ENCODE data around the gene MESP1. TPM values are rescaled to one million over a fixed set of nuclear protein-coding genes. Genes with fewer than 3 reads are reported as not detected.
"Not testable (repeated sequence)": the region's sequence is repeated elsewhere in the genome, so short reads cannot be mapped to it uniquely, and the experiment has no call there.

The MESP1 gene
- total and polyA plus RNA-seq, 7 experiments from 2014 or later: 0.17 to 1.2 (median 0.38) TPM; not detected in 2

DNA sequence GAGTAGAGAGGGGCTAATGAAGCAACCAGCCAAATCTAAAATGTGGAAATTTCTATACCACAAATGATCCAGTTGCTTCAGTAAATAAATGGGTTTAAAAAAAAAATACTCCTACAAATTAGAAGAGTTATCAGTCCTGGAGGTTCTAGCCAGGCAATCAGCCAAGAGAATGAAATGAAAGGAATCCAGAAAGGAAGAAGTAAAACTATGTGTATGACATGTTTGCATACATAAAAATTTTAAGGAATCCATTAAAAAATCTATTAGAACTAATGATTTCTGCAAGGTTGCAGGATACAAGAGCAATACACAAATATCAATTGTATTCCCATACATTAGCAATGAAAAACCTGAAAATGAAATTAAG lies 34.7 kb upstream of the MESP1 start:
- peaks cover 0 to 13% (median 0%) of the 10 kb centered on the region in 7 donors for H3K4me1 Mint-ChIP-seq
- H3K27ac ChIP-seq (ENCODE audit: low read depth, low read length): no peak overlapping the region
- H3K36me3 Mint-ChIP-seq: peaks cover 0 to 4% (median 3%) of the 10 kb centered on the region in 5 donors
- no peak overlapping the region for H3K4me3 ChIP-seq (ENCODE audit: low read length)
- H3K9me3 ChIP-seq (ENCODE audit: control insufficient read depth in 2 of 3, low read length in 3 of 3): no peaks in the 10 kb centered on the region
- no peaks in the 10 kb centered on the region for H3K27me3 ChIP-seq (ENCODE audit: control insufficient read depth in 2 of 2, insufficient read depth in 2 of 2, low read length in 2 of 2)
- peaks cover 6 to 10% (median 7%) of the 10 kb centered on the region in 5 donors for H3K27me3 Mint-ChIP-seq
- DNase-seq (no peak), ATAC-seq (no peak)
- intact Hi-C loops (cut with micrococcal nuclease): no loop called here
- H3K4me3 Mint-ChIP-seq: no peak overlapping the region
- no peaks in the 10 kb centered on the region for H3K36me3 ChIP-seq (ENCODE audit: control insufficient read depth in 2 of 3, insufficient read depth in 3 of 3, low read length in 3 of 3)
- no peaks in the 10 kb centered on the region for H3K4me1 ChIP-seq (ENCODE audit: control insufficient read depth in 2 of 2, insufficient read depth in 2 of 2, low read length in 2 of 2)
- H3K27ac Mint-ChIP-seq: no peak overlapping the region
- ChIA-PET CTCF (no interaction called here), POLR2A (no interaction called here)
- H3K9me3 Mint-ChIP-seq: peaks cover 3 to 18% (median 9%) of the 10 kb centered on the region in 11 donors

DNA sequence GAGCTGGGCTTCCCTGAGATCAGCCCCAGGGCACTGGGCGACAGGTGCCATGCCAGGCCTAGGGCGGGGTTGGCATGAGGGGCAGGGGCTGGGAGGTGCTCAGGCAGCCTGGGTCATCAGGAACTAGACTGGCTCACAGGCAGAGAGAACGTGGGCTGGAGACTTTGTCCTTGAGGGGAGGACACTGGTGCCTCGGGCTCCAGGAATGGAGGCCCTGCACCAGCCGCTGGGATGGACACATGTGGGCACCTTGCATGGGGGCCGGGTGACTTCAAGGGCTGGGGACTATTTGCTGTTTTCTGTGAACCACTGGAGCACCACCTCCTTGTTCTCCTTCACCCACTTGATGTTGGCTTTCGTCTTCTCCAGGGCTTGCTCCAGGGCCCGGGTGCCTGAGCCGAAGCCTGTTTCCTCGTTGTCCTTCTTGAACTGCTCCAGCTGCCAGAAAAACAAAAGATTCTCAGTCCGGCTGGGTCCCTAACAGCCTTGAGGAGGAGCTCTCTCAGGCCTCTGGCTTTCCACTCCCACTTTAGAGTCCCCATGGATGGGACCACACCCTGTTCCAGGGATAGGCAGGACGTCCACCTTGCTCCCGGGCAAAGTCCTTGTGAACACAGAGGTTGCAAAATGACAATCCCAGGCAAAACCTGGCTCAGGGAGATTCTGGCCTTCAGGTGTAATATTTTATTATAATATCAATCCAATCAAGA lies 34.2 kb upstream of the MESP1 start:
- H3K4me3 ChIP-seq (ENCODE audit: low read length): no peak overlapping the region
- Mint-ChIP-seq H3K36me3 (peaks cover 0 to 4% (median 2%) of the 10 kb centered on the region in 5 donors), H3K27ac (no peak overlapping the region), H3K27me3 (peaks cover 9 to 13% (median 12%) of the 10 kb centered on the region in 5 donors), H3K9me3 (peaks cover 3 to 18% (median 9%) of the 10 kb centered on the region in 11 donors), H3K4me1 (peaks cover 0 to 18% (median 0%) of the 10 kb centered on the region in 7 donors), H3K4me3 (no peak overlapping the region)
- H3K27me3 ChIP-seq (ENCODE audit: control insufficient read depth in 2 of 2, insufficient read depth in 2 of 2, low read length in 2 of 2): no peaks in the 10 kb centered on the region
- no peak overlapping the region for H3K27ac ChIP-seq (ENCODE audit: low read depth, low read length)
- POLR2A ChIA-PET: no interaction called here
- H3K9me3 ChIP-seq (ENCODE audit: control insufficient read depth in 2 of 3, low read length in 3 of 3): no peaks in the 10 kb centered on the region
- no peaks in the 10 kb centered on the region for H3K36me3 ChIP-seq (ENCODE audit: control insufficient read depth in 2 of 3, insufficient read depth in 3 of 3, low read length in 3 of 3)
- ATAC-seq (no peak), DNase-seq (no peak)
- CTCF ChIA-PET: no interaction called here
- intact Hi-C loops (cut with micrococcal nuclease): no loop called here
- no peaks in the 10 kb centered on the region for H3K4me1 ChIP-seq (ENCODE audit: control insufficient read depth in 2 of 2, insufficient read depth in 2 of 2, low read length in 2 of 2)

DNA sequence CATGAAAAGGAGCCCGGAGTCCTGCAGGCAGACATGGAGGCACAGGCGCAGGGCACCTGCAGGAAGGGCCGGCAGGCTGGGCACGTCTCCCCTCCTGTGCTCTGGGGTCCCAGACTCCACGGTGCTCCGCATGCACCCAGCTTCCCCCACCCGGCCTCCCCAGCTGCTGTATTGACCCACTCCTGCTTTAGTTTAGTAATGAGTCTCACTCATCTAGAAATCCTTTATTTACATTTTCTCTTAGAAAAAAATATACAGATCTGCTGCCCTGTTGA lies 33.6 kb upstream of the MESP1 start:
- no peak for DNase-seq
- Histone ChIP-seq H3K4me1 (ENCODE audit: control insufficient read depth in 2 of 2, insufficient read depth in 2 of 2, low read length in 2 of 2) (no peaks in the 10 kb centered on the region), H3K27ac (ENCODE audit: low read depth, low read length) (no peak overlapping the region), H3K36me3 (ENCODE audit: control insufficient read depth in 2 of 3, insufficient read depth in 3 of 3, low read length in 3 of 3) (no peaks in the 10 kb centered on the region), H3K4me3 (ENCODE audit: low read length) (no peak overlapping the region), H3K27me3 (ENCODE audit: control insufficient read depth in 2 of 2, insufficient read depth in 2 of 2, low read length in 2 of 2) (no peaks in the 10 kb centered on the region), H3K9me3 (ENCODE audit: control insufficient read depth in 2 of 3, low read length in 3 of 3) (no peaks in the 10 kb centered on the region)
- Mint-ChIP-seq H3K9me3 (peaks cover 3 to 18% (median 9%) of the 10 kb centered on the region in 11 donors), H3K4me3 (no peak overlapping the region), H3K27me3 (peaks cover 9 to 14% (median 13%) of the 10 kb centered on the region in 5 donors), H3K27ac (no peak overlapping the region), H3K4me1 (peaks cover 0 to 19% (median 0%) of the 10 kb centered on the region in 7 donors), H3K36me3 (peaks cover 0 to 4% (median 0%) of the 10 kb centered on the region in 5 donors)
- intact Hi-C loops (cut with micrococcal nuclease): no loop called here
- no peak for ATAC-seq
- CTCF ChIA-PET: no interaction called here
- POLR2A ChIA-PET: no interaction called here

DNA sequence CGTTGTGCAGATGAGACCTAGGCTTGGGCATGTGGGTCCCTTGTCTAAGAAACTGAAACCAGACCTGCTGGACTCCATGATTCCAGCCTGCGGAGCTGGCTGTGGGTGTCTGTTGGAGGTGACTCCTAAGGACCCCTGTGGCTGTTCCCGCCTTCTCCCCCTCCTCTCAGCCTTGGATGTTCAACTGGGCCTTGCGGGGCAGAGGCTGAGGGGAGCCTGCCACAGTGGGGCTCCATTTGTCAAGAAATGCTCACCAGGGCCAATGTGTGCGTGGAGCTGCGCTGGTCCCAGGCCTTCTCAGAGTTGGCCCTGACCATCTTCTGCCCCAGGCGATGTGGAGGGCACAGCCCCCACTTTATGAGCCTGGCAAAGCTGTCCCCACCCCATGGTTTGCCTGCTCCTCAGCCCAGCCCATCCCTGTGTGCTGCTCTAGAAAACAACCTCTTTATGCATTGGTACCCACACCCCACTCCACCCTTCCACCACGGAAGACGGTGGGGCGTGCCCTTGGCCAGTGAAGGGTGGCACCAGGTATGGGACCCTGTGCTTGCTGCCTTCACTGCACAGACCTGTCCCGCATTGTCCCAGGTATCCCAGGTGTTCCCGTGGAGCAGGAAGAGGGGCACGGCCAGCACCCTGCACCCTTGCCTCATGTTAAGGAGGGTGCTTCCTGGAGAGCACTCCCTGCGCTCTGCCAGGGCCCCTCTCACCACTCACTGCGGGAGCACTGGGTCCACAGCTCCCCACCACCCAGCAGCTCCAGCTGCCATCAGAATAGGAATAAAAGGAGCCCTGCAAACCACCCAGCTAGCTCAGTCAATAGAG lies 33.0 kb upstream of the MESP1 start:
- no peak overlapping the region for H3K27ac ChIP-seq (ENCODE audit: low read depth, low read length)
- ATAC-seq: no peak
- H3K4me1 ChIP-seq (ENCODE audit: control insufficient read depth in 2 of 2, insufficient read depth in 2 of 2, low read length in 2 of 2): no peaks in the 10 kb centered on the region
- Mint-ChIP-seq H3K4me3 (no peak overlapping the region), H3K4me1 (peaks cover 0 to 19% (median 0%) of the 10 kb centered on the region in 7 donors), H3K9me3 (peaks cover 3 to 18% (median 9%) of the 10 kb centered on the region in 11 donors), H3K27me3 (peaks cover 9 to 14% (median 13%) of the 10 kb centered on the region in 5 donors), H3K36me3 (peaks cover 0 to 4% (median 0%) of the 10 kb centered on the region in 5 donors), H3K27ac (no peak overlapping the region)
- CTCF ChIA-PET: no interaction called here
- no peaks in the 10 kb centered on the region for H3K27me3 ChIP-seq (ENCODE audit: control insufficient read depth in 2 of 2, insufficient read depth in 2 of 2, low read length in 2 of 2)
- H3K9me3 ChIP-seq (ENCODE audit: control insufficient read depth in 2 of 3, low read length in 3 of 3): no peaks in the 10 kb centered on the region
- POLR2A ChIA-PET: no interaction called here
- intact Hi-C loops (cut with micrococcal nuclease): no loop called here
- no peak for DNase-seq
- no peak overlapping the region for H3K4me3 ChIP-seq (ENCODE audit: low read length)
- no peaks in the 10 kb centered on the region for H3K36me3 ChIP-seq (ENCODE audit: control insufficient read depth in 2 of 3, insufficient read depth in 3 of 3, low read length in 3 of 3)

GRCh38 chr15:89783111-89783860 lies 32.2 kb upstream of the MESP1 start:
- no peak for ATAC-seq
- no peak overlapping the region for H3K27ac ChIP-seq (ENCODE audit: low read depth, low read length)
- Mint-ChIP-seq H3K27me3 (peaks cover 10 to 15% (median 13%) of the 10 kb centered on the region in 5 donors), H3K27ac (no peak overlapping the region), H3K4me3 (no peak overlapping the region), H3K36me3 (peaks cover 0 to 4% (median 0%) of the 10 kb centered on the region in 5 donors), H3K4me1 (peaks cover 0 to 19% (median 0%) of the 10 kb centered on the region in 7 donors), H3K9me3 (peaks cover 2 to 17% (median 9%) of the 10 kb centered on the region in 11 donors)
- ChIA-PET POLR2A (no interaction called here), CTCF (no interaction called here)
- no peaks in the 10 kb centered on the region for H3K4me1 ChIP-seq (ENCODE audit: control insufficient read depth in 2 of 2, insufficient read depth in 2 of 2, low read length in 2 of 2)
- intact Hi-C loops (cut with micrococcal nuclease): no loop called here
- no peak for DNase-seq
- no peaks in the 10 kb centered on the region for H3K9me3 ChIP-seq (ENCODE audit: control insufficient read depth in 2 of 3, low read length in 3 of 3)
- no peak overlapping the region for H3K4me3 ChIP-seq (ENCODE audit: low read length)
- no peaks in the 10 kb centered on the region for H3K36me3 ChIP-seq (ENCODE audit: control insufficient read depth in 2 of 3, insufficient read depth in 3 of 3, low read length in 3 of 3)
- no peaks in the 10 kb centered on the region for H3K27me3 ChIP-seq (ENCODE audit: control insufficient read depth in 2 of 2, insufficient read depth in 2 of 2, low read length in 2 of 2)

DNA sequence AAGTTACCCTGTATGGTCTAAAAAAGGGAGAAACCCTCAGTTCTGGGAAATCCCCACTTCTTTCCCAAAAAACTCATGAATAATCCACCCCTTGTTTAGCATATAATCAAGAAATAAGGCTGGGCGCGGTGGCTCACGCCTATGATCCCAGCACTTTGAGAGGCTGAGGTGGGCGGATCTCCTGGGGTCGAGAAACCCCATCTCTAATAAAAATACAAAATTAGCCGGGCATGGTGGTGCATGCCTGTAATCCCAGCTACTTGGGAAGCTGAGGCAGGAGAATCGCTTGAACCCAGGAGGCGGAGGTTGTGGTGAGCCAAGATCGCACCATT lies 31.5 kb upstream of the MESP1 start:
- CTCF ChIA-PET; H3K9me3 Mint-ChIP-seq; intact Hi-C loops (cut with micrococcal nuclease); H3K9me3 ChIP-seq (ENCODE audit: control insufficient read depth in 2 of 3, low read length in 3 of 3); ATAC-seq; H3K27ac ChIP-seq (ENCODE audit: low read depth, low read length); DNase-seq; H3K36me3 ChIP-seq (ENCODE audit: control insufficient read depth in 2 of 3, insufficient read depth in 3 of 3, low read length in 3 of 3); H3K4me3 Mint-ChIP-seq; H3K27ac Mint-ChIP-seq; H3K27me3 ChIP-seq (ENCODE audit: control insufficient read depth in 2 of 2, insufficient read depth in 2 of 2, low read length in 2 of 2); POLR2A ChIA-PET; H3K4me3 ChIP-seq (ENCODE audit: low read length); H3K4me1 ChIP-seq (ENCODE audit: control insufficient read depth in 2 of 2, insufficient read depth in 2 of 2, low read length in 2 of 2); H3K36me3 Mint-ChIP-seq: not testable (repeated sequence)
- Mint-ChIP-seq H3K4me1 (peaks cover 0 to 19% (median 0%) of the 10 kb centered on the region in 7 donors), H3K27me3 (peaks cover 10 to 22% (median 13%) of the 10 kb centered on the region in 5 donors)
